NCI-H82 (cell line): ENCODE measurements around the gene HOXD1.

Experiments used
- DNase-seq: peaks from one replicate; lab custom pipeline; 2025; lab: John Stamatoyannopoulos, UW

HOXD1 gene

DNA sequence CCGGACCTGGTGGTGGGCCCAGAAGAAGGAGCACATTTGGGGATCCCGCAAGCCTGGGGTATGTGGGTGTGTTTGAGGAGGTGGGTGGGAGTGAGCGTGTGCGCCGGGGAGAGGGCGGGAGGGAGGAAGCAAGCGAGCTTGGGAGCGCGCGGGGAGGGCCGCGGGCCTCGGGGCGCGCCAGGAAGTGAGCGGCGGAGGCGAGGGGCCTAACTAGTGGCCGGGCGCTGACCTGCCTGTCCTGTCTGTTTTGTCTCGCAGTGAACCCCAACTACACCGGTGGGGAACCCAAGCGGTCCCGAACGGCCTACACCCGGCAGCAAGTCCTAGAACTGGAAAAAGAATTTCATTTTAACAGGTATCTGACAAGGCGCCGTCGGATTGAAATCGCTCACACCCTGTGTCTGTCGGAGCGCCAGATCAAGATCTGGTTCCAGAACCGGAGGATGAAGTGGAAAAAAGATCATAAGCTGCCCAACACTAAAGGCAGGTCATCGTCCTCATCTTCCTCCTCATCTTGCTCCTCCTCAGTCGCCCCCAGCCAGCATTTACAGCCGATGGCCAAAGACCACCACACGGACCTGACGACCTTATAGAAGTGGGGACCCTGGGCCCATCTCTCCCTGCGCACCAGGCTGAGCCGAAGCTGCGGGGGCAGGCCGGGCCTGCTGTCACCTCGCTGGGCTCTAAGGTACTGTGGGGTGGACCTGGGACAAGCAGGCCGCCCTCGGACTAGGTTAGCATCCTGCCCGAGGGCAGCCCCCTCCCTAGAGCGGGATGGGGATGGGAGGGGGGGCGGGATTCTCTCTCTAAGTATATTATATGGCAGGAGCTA is 35.9 kb upstream of the HOXD1 start:
- no peak for DNase-seq

GRCh38 chr2:176154576-176155252 is 33.8 kb upstream of the HOXD1 start:
- DNase-seq, result no peak

GRCh38 chr2:176155356-176156044 is 33.0 kb upstream of the HOXD1 start:
- no peak for DNase-seq

DNA sequence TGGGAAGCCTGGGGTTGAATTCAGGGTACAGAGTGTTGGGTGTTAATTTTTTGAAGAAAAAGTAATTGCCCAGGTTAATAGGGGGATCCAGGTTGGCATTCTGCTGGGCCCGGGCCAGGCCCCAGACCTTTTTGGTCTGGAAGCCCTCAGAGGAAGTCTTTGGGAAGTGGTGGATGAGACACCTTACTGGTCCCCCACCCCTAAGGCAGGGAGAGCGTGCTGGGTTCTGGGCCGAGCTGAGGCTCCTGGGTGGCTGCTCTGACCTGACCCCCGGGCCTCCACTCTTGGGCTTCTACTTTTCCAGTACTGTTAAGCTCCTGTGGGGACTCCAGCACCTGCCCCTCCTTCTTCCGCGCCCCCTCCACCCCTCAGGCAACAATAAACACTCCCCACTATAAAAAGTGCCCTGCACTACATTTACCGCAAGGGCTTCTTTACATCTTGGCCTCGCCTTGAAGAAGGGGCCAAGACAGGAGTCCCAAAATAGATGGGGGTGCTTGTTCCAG is 32.1 kb upstream of the HOXD1 start:
- no peak for DNase-seq

GRCh38 chr2:176156807-176157498 is 31.5 kb upstream of the HOXD1 start, which contains the start of gene HOXD3:
Gene HOXD3 (plus strand): TSS chr2:176157307. CDS start chr2:176169115, 11,808 bp downstream.
- DNase-seq, result no peak

DNA sequence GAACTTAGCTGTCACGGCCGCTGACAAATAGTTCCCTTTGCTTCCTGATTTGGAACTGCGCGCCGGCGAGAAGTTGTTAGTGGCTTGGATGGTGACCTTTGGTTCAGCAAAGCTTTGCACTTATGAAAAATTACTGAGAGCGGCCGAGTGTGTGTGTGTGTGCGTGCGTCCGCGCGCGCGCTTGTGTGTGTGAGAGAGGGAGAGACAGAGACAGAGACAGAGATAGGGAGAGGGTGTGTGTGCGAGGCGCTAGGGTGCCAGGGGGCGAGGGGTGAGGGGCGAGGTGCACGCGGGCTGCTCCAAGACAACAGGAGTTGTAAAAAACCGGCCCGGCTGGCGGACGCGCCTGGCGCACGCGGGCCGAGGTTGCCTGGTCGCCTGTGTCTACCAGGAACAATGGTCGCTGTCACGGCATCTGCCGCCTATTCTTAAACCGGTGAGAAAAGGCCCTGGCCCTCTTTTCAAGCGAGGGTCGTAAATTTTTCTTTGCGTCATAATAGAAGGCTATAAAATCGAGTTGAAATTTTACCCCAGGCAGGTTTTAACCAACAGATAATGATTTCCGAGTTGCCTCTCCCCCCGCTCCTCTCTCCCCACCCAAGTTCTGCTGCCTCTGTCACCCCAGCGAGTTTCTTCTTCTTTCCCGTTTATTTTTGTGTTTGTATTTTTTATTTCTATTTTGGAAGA is 30.8 kb upstream of the HOXD1 start:
- peak; percentile 67 for DNase-seq

DNA sequence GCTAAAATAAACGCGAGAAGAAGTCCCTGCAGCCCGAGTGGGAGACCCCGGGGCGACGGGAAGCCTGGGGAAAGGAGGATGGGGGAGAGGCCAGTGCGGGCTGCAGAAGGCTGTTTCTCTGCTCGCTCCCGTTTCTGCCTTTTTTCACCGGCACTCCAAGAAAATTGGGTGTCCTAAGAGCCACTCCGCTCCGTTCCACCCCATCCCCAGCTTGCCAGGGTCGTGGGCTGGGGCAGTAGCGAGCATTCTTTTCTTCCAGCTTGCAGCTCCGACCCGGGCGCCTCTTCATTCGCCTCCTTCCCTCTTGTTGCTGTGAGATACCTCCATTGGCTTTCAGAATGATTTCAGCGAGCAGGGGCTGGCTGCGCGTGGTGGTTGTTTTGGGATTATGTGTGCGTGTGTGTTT is 30.3 kb upstream of the HOXD1 start:
- peak; percentile 45 for DNase-seq

DNA sequence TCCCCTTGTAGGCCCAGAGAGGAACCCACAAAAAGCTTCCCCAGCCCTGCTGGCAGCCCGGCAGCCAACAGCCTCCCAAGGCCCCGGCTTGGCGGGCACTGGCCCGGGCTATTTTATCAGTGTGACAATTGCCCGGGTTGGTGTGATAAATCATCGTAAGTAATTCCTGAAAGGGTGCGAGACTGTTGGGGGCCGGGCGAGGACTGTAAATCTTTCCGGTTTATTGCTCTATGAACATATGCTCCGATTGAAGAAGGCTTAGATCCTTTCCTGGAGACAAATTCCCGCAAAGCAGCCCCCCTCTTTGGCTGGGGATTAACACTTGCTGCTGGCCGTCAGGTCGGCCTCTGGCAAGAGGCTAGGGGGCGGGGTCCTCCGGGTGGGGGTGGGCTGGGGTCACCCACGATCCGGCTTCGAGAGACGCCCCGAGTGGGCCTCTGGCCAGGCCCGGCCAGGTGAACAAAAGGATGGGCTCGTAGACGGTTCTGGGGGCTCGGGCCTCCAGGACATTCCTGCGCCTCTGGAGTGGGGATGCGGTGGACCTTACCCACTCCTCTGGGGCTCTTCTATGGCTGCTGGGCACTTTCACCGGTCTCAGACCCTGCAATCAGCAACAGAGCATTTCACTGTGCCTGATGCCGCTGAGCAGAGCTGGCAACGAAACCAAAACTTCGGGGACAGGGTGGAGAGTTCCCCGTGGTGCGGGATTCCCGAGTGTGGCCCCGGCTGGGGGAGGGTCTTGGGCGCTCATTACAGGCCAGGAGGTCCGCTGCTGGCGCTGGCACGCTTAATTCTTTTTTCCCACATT is 29.4 kb upstream of the HOXD1 start:
- peak; percentile 91 for DNase-seq

DNA sequence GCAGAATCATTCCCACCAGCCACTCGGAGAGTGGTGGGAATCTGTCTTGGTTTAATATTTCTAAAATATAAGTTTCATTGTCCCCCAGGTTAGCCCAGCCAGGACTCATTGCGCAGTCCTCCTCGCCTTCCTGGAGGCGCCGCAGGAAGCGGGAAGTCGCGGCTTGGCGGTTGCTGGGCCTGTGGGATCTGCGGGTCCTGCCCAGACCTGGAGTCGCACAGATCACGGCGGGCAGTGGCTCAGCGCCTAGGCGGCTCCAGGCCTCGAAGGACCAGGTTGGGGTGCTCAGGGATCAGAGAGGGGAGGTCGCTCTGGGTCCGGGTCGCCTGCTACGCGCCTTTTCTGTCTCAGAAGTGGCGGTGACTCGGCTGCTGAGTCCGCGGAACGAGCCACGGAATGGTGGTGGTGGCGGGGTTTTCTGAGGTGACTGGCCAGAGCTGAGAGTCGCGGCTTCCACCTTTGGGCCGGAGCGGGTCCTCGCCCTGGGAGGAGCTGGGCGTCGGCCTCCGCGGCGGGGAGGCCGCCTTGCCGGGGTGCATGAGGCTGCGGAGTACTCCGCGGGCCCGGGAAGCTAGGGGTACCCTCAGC is 28.7 kb upstream of the HOXD1 start:
- no peak for DNase-seq

DNA sequence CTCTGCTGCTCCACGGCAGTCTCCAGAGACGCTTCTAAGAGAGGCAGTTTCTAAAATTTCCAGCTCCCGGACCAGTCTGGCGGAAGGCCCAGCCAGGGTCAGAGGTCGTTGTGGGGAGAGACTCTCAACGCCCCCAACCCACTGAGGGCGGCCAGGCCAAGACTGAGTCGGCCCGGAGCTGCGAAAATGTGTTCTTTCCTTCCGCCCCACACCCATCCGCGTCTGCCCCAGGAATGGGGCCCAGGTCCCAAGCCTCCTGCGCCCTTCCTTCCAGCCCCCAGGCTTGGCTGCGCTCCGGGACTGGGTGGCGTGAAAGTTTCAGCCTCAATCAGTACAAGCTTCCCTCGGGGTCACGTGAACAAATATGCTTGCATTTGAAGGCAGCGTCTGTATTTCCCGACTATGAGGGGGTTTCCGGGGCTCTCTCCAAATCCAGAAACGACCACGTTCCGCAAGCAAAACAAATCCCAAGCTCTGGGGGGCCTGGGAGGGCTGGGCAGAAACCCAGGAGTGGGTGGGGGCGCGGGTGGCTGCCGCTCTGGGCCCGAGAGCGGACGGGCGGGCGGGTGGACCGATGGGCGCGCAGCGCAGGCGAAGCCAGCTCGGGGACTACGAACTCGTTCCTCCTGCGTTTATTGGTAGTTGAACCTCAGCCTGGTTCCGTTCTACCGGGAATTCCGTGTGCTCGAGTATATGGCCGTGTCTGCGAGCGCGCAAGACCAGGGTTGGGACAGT is 28.1 kb upstream of the HOXD1 start:
- peak; percentile 43 for DNase-seq

- no peak for DNase-seq
Measured at GRCh38 chr2:176160986-176161824, 27.3 kb upstream of the HOXD1 start.

- DNase-seq, result peak; percentile 84
Measured at GRCh38 chr2:176161825-176162626, 26.4 kb upstream of the HOXD1 start.

- no peak for DNase-seq
Measured at GRCh38 chr2:176162911-176163671, 25.4 kb upstream of the HOXD1 start.

DNA sequence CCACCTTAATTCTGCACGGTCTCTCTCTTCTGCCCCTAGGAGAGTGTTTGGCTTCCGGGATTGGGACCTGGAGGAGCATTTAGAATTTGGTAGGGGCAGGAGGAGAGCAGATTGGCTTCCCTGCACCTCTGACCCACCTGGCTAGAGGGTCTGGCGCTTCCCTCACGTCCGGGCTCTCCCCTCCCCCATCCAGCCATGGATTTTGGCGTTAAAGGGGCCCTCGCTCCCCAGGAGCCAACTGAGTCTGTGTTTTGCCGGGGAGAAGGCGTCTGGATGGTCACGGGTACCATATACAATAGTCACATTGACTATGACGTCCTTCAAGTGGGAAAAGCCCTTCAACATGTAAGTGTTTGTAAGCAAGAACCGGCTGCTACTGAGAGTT is 24.8 kb upstream of the HOXD1 start:
- DNase-seq, result no peak

GRCh38 chr2:176164201-176164600 is 24.3 kb upstream of the HOXD1 start:
- no peak for DNase-seq

DNA sequence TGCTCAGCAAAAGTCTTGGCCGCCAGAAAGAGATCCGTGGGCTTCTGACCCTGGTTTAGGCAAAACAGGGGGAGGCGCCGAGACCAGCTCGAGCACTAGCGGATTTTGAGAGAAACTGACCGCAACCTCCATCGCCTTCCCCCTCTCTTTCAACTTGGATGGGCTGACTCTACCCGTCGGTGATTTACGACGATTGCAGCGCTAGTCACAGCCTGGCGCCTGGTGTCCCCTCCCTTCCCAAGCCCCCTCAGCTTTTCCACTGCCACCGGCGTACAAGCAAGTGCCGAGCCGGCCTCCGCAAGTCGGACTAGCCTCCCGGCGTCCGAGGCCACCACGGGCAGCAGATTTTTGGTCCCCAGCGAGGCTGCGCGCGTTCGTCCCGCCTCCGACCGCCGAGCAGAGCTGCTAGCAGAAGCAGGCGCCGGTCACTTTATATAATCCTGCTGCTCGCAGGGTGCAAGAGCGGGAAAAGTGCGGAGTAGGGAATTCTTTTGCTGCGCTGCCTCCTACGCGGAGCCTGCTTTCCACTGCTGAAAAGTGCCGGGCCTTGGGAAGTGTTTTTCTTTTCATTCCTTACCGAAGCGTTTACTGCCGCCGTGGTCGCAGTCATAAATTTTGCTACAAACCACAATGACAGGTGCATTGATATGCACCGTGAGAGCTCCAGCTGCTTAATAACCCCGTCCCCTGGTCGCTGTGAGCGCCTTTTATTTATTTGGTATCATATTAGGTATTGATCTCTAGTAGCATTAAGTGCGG is 23.7 kb upstream of the HOXD1 start:
- DNase-seq, result peak; percentile 56
